Esophagus (tissue), 2 donors: ENCODE results near the gene AEBP2. TPM values are rescaled to one million over a fixed set of nuclear protein-coding genes. Genes with fewer than 3 reads are reported as not detected.
A peak's percentile ranks its signal among the peaks of the same experiment; 100 is the strongest.

ENCODE experiments used
- H3K27ac ChIP-seq, 2 donors: one replicate each; pipeline ENCODE4 v1.5.1; 2013; ENCODE audit warnings: low read depth in 2 of 2, mild to moderate bottlenecking in 2 of 2, inconsistent platforms in 1 of 2, low read length in 1 of 2, moderate library complexity in 1 of 2
- H3K27me3 ChIP-seq, 2 donors: one replicate each; pipeline ENCODE4 v1.6.1; 2013; ENCODE audit warnings: low read length in 2 of 2, control low read depth in 1 of 2, mild to moderate bottlenecking in 1 of 2; ENCODE audit not compliant: insufficient read depth in 2 of 2, control insufficient read depth in 1 of 2
- H3K36me3 ChIP-seq, 2 donors: one replicate each; pipeline ENCODE4 v1.6.1; 2013; ENCODE audit warnings: low read length in 1 of 2; ENCODE audit not compliant: control insufficient read depth in 2 of 2, insufficient read depth in 2 of 2
- H3K4me1 ChIP-seq, 2 donors: one replicate each; pipeline ENCODE4 v1.6.1; 2013; ENCODE audit warnings: low read length in 1 of 2; ENCODE audit not compliant: control insufficient read depth in 2 of 2, insufficient read depth in 2 of 2
- H3K4me3 ChIP-seq, 2 donors: one replicate each; pipeline ENCODE4 v1.5.1; 2013; ENCODE audit warnings: low read length in 2 of 2, mild to moderate bottlenecking in 2 of 2, low read depth in 1 of 2, moderate library complexity in 1 of 2
- H3K9me3 ChIP-seq, 2 donors: one replicate each; pipeline ENCODE4 v1.6.1; 2013; ENCODE audit warnings: mild to moderate bottlenecking in 2 of 2, low read depth in 1 of 2, low read length in 1 of 2, moderate library complexity in 1 of 2; ENCODE audit not compliant: control insufficient read depth in 2 of 2, insufficient read depth in 1 of 2
- WGBS, 2 donors: extraction: QIAGEN DNeasy Blood & Tissue Kit; methylation state at CpG; one replicate each; pipeline ENCODE4 v1.1.7; 2013; 5-methylcytosine and 5-hydroxymethylcytosine counted together
- polyA plus RNA-seq, 2 donors: library from polyadenylated mRNA; stranded (reverse); fragments of 200-250 nt; gene quantifications; one replicate each; pipeline ENCODE4 v1.2.3, GENCODE V29; 2013
- donor health status: healthy with polysubstance abuse.
- donor health status: Bipolar disorder and iron deficiency.

Gene AEBP2
- polyA plus RNA-seq, 2 donors: 13.6 to 14.0 TPM

- no peak overlapping the region for H3K4me3 ChIP-seq
- peak overlapping the region in 1 of 2 donors; percentile 42 for H3K27ac ChIP-seq
- no peaks in the 10 kb centered on the region for H3K9me3 ChIP-seq
- no peaks in the 10 kb centered on the region for H3K4me1 ChIP-seq
- H3K36me3 ChIP-seq: no peaks in the 10 kb centered on the region
- H3K27me3 ChIP-seq: no peaks in the 10 kb centered on the region
Measured at GRCh38 chr12:19539071-19539470, 99.8 kb downstream of the AEBP2 start.

- WGBS, 2 donors: 47 to 65% methylated on average over 1 of the region's 1 CpG
Measured at GRCh38 chr12:19539836-19540235, 100.5 kb downstream of the AEBP2 start.

GRCh38 chr12:19542606-19543005, 103.3 kb downstream of the AEBP2 start:
- Histone ChIP-seq H3K4me1 (no peaks in the 10 kb centered on the region), H3K36me3 (no peaks in the 10 kb centered on the region), H3K27ac (no peak overlapping the region), H3K4me3 (no peak overlapping the region), H3K27me3 (no peaks in the 10 kb centered on the region), H3K9me3 (no peaks in the 10 kb centered on the region)
- 60 to 68% methylated on average over 4 of the region's 4 CpGs for WGBS, 2 donors

More at GRCh38 chr12:19539836-19540235, 100.5 kb downstream of the AEBP2 start:
- Histone ChIP-seq H3K36me3 (no peaks in the 10 kb centered on the region), H3K4me3 (no peak overlapping the region), H3K4me1 (no peaks in the 10 kb centered on the region), H3K27me3 (no peaks in the 10 kb centered on the region), H3K9me3 (no peaks in the 10 kb centered on the region), H3K27ac (peak overlapping the region in 1 of 2 donors; percentile 42)

- no peaks in the 10 kb centered on the region for H3K4me1 ChIP-seq
- no peaks in the 10 kb centered on the region for H3K27me3 ChIP-seq
- H3K4me3 ChIP-seq: no peak overlapping the region
- no peak overlapping the region for H3K27ac ChIP-seq
- no peaks in the 10 kb centered on the region for H3K36me3 ChIP-seq
- H3K9me3 ChIP-seq: no peaks in the 10 kb centered on the region
Measured at GRCh38 chr12:19544353-19544752, 105.1 kb downstream of the AEBP2 start.

- Histone ChIP-seq H3K27me3 (no peaks in the 10 kb centered on the region), H3K4me3 (no peak overlapping the region), H3K36me3 (no peaks in the 10 kb centered on the region), H3K9me3 (no peaks in the 10 kb centered on the region), H3K27ac (no peak overlapping the region), H3K4me1 (no peaks in the 10 kb centered on the region)
- WGBS, 2 donors: 89 to 90% methylated on average over 4 of the region's 4 CpGs
Measured at GRCh38 chr12:19545301-19545700, 106.0 kb downstream of the AEBP2 start.

- no peaks in the 10 kb centered on the region for H3K27me3 ChIP-seq
- no peaks in the 10 kb centered on the region for H3K36me3 ChIP-seq
- no peak overlapping the region for H3K4me3 ChIP-seq
- H3K9me3 ChIP-seq: no peaks in the 10 kb centered on the region
- no peaks in the 10 kb centered on the region for H3K4me1 ChIP-seq
- 71 to 82% methylated on average over 4 of the region's 4 CpGs for WGBS, 2 donors
- no peak overlapping the region for H3K27ac ChIP-seq
Measured at GRCh38 chr12:19546027-19546426, 106.7 kb downstream of the AEBP2 start.

GRCh38 chr12:19546611-19547162, 107.4 kb downstream of the AEBP2 start:
- Histone ChIP-seq H3K36me3 (no peaks in the 10 kb centered on the region), H3K9me3 (no peaks in the 10 kb centered on the region), H3K4me1 (no peaks in the 10 kb centered on the region), H3K27ac (peak overlapping the region; percentile 10 to 40), H3K27me3 (no peaks in the 10 kb centered on the region), H3K4me3 (no peak overlapping the region)
- WGBS, 2 donors: 23 to 41% methylated on average over 7 of the region's 7 CpGs

GRCh38 chr12:19547271-19547671, 108.0 kb downstream of the AEBP2 start:
- no peaks in the 10 kb centered on the region for H3K36me3 ChIP-seq
- H3K27ac ChIP-seq: peak overlapping the region in 1 of 2 donors; percentile 10
- H3K4me1 ChIP-seq: no peaks in the 10 kb centered on the region
- no peak overlapping the region for H3K4me3 ChIP-seq
- no peaks in the 10 kb centered on the region for H3K9me3 ChIP-seq
- no peaks in the 10 kb centered on the region for H3K27me3 ChIP-seq

GRCh38 chr12:19548834-19549233, 109.5 kb downstream of the AEBP2 start:
- Histone ChIP-seq H3K36me3 (no peaks in the 10 kb centered on the region), H3K4me1 (no peaks in the 10 kb centered on the region), H3K27ac (no peak overlapping the region), H3K27me3 (no peaks in the 10 kb centered on the region), H3K4me3 (no peak overlapping the region), H3K9me3 (no peaks in the 10 kb centered on the region)
- 91 to 93% methylated on average over 4 of the region's 4 CpGs for WGBS, 2 donors

- WGBS, 2 donors: 75 to 81% methylated on average over 4 of the region's 4 CpGs
- no peaks in the 10 kb centered on the region for H3K27me3 ChIP-seq
- no peak overlapping the region for H3K4me3 ChIP-seq
- H3K27ac ChIP-seq: no peak overlapping the region
- no peaks in the 10 kb centered on the region for H3K4me1 ChIP-seq
- no peaks in the 10 kb centered on the region for H3K36me3 ChIP-seq
- no peaks in the 10 kb centered on the region for H3K9me3 ChIP-seq
Measured at GRCh38 chr12:19550626-19551025, 111.3 kb downstream of the AEBP2 start.
